Head of caudate nucleus (tissue), 42 donors: ENCODE measurements around the gene PKIB.
"Not testable (repeated sequence)": the region's sequence is repeated elsewhere in the genome, so short reads cannot be mapped to it uniquely, and the experiment has no call there.

Experiments used
- DNase-seq, 42 donors: peaks; one replicate each; pipeline versions ENCODE4 v3.0.0 to v3.0.0-alpha.2; 2020 to 2021; ENCODE audit warnings: mixed read lengths in 7 of 42
- intact Hi-C: fragments of 100-400 bp; cut with DNase I; formaldehyde crosslinking; loops from one replicate; pipeline ENCODE4 v1.15.0; 2022

PKIB gene

DNA sequence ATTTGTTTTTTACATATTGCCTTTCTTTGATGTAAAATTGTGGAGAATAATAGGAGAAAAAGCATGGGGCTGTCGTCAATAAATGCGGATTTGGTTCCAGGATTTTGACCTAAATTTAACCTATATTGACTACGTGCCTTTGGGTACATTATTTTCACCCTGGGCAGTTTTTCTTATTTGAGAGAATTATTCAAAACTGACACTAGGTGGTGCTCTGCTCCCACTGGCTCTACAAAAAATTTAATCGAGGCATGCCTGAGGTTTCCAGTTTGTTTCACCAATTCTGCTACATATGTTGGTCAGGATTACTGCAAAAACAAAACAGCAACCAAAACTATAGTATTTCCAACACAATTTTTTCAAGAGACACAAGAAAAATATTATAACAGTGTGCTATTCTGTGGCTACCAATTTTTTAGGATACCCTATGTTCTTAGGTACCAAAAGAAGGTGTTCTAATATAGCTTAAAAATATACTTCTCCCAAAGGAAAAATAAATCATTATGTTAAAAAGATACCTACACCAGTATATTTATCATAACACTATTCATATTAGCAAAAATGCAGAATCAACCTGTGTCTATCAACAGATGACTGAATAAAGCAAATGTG, 120.7 kb downstream of the PKIB start:
- peak in 18 of 42 donors; percentile 20 to 67 (median 36) for DNase-seq
- intact Hi-C loops = loop anchor here (5.0 to 10.0 kb wide), 2 partner anchors 106 to 584 kb away; no protein-coding TSS in a partner anchor

DNA sequence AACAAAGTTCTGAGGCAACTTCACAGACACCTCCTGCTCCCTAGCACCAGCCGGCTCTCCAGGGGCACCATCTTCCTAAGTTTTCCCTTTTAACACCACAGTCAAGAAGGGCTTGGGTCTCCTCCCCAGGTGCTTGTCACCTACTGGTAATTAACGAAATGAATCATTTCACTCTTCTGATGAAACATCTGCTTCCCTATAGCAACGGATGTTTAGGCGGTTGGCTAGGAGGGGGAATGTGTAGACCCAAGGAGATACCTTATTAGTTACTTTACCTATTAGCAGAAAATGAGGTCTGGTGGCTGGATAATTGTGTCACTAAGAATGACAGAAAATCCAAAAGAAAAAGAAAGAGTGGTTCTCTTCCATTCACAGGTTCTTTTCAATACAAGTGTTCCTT, 123.1 kb downstream of the PKIB start:
- no peak for DNase-seq
- intact Hi-C loops = loop anchor here (5.0 to 10.0 kb wide), 2 partner anchors 104 to 582 kb away; no protein-coding TSS in a partner anchor

DNA sequence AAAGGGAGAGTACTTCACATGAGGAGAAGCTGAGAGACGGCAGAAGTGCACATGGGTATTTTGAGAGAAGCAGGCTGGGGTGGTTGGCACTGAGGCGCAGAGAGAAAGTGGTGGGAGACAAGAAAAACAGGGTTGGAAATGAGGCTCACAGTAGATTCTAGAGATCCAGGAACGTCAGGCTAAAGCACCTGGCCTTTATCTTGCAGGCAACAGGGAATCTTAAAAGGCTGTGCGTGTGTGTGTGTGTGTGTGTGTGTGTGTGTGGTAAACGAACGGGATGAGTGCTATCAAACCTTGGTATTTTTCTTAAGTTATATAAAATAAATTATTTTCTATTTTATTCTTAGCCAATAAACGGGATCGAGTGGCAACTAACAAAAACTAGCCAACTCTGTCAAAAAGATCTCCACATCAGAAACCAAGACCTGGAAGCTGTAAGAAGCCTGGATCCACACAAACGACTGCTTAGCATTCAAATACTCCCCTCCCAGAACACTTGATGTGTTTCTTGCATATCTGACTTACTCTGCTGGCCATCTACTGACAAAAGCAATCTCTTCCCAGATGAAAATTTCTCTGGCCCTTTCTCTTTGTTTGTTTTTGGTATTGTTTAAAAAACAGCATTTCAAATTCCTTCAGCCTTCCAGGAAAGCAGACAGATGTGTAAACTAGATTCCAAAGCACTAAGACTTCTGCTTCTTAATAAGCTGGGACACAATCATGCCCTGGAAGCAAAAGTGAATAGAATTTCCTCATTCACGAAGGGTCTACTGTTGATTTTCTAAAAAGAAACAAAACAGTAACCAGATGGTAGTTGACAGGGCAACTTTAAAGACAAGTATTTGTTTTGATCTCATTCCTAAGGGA, 124.6 kb downstream of the PKIB start:
- no peak for DNase-seq
- intact Hi-C loops = loop anchor here (5.0 to 10.0 kb wide), 2 partner anchors 103 to 580 kb away; no protein-coding TSS in a partner anchor

DNA sequence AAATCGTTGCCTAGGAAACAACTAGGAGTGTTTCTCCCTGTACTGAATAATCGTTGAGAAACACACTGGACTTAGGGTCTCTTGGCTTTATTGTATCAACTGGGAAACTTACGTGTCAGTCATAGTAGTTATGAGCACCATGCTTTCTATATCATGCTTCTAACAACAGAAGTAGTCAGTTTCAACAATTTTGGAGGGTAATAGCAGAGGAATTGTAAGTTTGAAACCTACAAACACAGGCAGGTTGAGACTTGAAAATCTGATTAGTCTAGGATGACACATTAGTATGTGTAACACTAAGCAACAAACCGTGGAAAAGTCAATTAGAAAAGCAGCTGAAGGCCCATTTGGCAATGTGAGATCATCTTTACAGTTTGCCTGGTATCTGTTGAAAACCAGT, 125.4 kb downstream of the PKIB start:
- no peak for DNase-seq
- intact Hi-C loops = loop anchor here (10.0 kb wide), 1 partner anchor 579 kb away; no protein-coding TSS in a partner anchor

DNA sequence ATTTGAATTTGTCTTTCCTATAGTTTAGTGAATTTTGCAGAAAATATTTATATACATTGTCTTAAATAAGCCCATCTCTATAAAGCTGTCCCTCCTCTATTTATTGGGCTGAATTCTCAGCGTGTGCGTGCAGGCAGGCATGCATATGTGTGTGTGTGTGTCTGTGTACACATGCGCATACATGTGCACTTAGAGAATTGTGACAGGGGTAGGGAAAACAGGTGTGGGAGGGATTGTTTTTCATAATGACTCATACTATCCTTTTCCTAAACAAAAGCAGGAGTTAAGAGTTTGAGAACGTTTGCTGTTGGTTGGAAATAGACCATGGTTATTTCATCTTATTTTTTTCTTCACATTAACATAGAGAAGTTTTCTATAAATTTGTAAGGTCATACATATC, 126.0 kb downstream of the PKIB start:
- intact Hi-C loops = loop anchor here (10.0 kb wide), 1 partner anchor 579 kb away; no protein-coding TSS in a partner anchor
- DNase-seq = no peak

DNA sequence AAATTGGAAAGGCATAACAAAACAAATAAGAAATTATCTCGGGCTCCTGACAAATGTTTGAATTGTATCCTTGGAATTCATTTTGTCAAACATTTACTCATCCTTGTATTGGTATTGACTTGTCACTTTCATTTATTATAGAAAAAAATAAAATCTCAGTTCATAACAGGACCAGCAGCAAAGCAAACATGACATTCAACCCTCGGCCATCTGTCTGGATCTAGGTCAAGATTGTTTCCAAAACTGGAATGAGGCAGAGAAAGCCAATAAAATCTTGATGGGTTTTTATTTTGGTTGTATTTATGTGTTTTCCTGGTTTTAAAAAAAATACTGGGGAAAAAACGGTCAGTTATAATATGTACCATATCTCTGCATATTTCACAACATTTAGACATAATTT, 126.4 kb downstream of the PKIB start:
- intact Hi-C loops = loop anchor here (10.0 kb wide), 1 partner anchor 578 kb away; no protein-coding TSS in a partner anchor
- DNase-seq = no peak

DNA sequence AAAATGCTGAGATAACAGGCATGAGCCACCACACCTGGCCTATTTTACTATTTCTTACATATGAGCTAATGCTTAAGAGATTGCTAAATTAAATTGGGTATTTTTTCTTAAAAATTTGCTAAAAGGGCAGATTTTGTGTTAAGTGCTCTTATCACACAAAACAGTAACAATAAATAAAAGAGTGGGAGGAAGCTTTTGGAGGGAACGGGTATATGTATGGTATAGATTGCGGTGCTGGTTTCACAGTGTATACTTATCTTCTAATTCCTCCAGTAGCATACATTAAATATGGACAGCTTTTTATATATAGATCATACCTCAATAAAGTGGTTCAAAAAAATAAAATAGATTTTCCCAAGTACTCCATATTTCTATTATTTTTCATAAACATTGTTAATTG, 129.9 kb downstream of the PKIB start:
- no peak for DNase-seq
- intact Hi-C loops = no loop called here

DNA sequence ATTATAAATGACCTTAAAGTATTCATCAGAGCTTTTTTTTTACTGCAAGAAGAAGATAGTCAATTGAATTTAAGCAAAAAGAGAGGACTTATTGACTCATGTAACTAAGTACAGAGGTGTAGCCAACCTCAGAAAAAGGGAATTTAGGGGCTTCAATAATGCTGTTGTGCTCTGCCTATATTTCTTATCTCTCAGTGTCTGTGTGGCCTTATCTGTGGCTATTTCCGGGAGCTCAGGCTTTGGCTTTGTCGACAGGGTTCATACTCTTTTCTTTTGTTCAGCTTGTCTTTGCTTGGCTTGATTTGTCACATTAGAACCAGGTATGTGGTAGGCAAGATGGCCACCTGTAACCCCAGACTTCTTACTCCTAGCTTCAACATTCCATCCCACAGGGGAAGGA, 130.7 kb downstream of the PKIB start:
- no peak for DNase-seq
- intact Hi-C loops = no loop called here

DNA sequence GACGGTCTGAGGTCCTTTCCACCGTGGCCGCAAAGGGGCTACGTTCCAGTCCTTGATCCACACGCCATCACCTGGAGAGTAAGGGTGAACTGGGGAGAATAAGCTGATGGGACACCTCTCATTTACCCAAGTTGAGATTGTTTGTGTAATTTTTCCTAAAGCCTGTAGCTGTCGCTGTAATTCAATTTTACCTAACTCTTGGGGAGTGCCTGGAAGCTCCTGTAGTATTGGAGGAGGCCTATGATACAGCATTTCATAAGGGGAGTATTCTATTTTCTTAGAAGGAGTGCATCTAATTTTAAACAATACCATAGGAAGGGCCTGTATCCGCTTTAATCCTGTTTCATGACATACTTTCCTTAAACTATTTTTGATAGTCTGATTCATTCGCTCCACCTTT, 134.0 kb downstream of the PKIB start:
- DNase-seq, intact Hi-C loops: not testable (repeated sequence)

DNA sequence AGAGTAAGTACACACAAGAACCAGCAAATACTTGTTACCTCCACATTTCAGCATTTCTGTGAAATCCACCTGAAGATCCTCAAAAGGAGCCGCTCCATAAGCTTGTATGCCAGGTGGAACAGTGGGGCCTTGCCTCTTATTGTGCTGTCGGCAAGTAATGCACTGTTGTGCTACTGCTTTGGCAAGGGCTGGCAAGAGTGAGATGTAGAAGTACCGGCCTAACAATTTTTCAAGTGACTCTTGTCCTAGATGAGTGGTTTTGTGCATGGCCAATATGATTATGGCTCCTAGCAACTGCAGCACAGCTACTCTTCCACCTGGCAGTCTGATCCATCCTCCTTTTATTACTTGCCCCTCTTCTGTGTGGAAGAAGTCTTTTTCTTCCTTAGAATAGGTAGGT, 134.7 kb downstream of the PKIB start:
- DNase-seq, intact Hi-C loops: not testable (repeated sequence)

DNA sequence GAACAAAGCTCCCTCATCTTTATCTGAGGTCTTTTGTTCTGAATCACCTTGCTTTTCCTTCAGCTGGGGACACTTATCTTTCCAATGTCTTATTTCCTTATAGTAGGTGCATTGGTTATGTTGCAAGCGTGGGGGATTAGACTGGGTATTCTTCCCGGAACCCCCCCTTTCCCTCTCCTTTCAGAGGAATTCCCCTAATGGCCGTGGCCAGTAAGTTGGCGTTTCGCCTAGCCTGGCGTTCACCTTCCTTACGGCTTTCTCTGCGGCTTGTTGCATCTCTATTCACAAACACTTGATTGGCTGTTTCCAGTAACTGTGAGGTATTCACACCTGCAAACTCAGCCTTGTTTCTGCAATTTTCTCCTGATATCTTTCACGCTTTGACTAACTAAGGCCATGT, 136.5 kb downstream of the PKIB start:
- no peak for DNase-seq
- intact Hi-C loops = no loop called here

DNA sequence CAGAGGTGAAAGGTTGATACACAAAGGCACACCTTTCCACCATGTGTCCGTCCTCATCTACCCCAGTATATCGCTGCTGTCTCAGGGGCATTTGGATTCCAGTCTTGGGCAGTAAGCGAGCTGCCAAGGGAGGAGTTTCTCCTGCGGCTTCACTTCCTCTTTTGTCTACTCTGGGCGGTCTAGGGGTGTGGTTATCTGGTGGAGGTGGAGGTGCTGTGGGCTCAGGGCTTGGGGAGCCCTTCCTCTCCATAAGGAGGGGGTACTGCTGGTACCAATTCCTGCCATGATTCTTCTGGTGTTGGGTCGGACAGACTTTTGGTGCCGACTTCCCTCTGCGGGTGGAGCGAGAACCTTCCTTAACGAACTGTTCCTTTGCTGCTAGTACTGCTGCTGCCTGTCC, 137.4 kb downstream of the PKIB start:
- intact Hi-C loops = no loop called here

DNA sequence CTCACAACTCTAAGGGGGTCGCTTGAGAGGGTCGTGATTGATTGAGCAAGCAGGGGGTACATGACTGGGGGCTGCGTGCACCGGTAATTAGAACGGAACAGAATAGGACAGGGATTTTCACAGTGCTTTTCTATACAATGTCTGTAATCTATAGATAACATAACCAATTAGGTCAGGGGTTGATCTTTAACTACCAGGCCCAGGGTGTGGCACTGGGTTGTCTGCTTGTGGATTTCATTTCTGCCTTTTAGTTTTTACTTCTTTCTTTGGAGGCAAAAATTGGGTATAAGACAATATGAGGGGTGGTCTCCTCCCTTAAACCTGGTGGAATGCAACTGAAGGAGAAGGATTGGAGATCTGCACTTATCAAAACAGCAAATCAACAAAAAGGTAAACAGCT, 138.7 kb downstream of the PKIB start:
- DNase-seq, intact Hi-C loops: not testable (repeated sequence)

More for the DNA sequence above, 137.4 kb downstream of the PKIB start:
- DNase-seq = no peak

DNA sequence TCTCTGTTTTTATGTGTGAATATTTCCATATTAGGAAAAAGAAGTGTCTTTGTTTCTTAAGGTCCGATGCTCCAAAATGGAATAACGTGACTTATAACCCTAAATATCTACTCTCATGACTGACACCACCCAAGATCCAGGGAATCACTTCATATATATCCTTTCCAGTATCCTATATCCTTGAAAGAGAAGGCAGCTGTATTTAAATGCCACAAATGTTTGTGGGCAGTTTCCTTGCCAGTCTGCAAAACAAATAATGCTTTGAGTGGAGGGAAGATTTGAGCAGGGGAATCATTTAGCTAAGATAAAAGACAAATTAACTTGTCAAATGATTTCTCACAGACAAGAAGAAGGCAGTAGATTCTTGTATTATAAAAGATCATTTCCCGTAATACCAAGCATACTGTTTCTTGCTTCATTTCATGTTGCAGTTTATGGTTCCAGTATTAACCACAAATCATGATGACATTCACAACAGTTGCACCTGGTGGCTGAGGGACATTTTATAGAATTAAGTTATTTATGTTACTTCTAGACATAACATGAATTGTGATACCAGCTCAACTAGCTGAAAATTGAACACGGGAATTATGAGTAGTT, 139.3 kb downstream of the PKIB start:
- intact Hi-C loops = no loop called here
- no peak for DNase-seq

DNA sequence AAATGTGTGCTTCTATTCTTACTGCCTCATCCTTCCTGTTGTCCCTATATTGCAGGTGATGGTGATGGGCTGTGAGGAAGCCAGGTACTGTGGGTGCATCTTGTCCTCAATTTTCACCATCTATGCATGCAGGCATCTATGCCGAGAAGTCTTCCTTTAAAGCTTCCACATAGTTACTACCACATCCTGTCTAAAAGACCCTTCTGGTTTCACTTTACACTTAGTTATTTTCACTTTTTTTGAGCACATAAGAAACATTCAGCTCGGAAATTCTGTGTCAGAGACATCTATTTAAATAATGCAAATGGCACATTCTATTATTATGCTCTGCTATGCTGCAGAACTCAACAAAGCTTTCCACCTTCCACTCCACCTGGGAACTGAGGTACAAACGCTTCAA, 141.1 kb downstream of the PKIB start:
- intact Hi-C loops = no loop called here
- DNase-seq = no peak

DNA sequence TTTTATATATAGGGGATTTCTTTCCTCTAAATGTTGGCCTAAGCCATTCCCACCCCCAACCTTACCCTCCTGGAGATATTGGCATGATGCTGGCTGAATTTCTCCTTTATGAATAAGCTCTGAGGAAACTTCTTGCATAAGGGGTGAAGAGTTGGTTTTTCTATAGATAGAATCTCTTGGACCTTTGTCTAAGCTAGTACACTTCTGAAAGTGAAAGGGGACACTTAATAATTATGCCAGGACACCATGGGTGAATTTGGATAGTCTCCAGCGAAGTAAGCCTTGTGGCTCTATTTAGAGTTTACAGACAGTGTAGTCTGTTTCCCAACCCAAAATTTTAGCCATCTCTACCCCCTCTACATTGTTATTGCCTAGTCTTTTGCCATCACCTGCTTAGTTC, 142.3 kb downstream of the PKIB start:
- no peak for DNase-seq
- intact Hi-C loops = no loop called here

DNA sequence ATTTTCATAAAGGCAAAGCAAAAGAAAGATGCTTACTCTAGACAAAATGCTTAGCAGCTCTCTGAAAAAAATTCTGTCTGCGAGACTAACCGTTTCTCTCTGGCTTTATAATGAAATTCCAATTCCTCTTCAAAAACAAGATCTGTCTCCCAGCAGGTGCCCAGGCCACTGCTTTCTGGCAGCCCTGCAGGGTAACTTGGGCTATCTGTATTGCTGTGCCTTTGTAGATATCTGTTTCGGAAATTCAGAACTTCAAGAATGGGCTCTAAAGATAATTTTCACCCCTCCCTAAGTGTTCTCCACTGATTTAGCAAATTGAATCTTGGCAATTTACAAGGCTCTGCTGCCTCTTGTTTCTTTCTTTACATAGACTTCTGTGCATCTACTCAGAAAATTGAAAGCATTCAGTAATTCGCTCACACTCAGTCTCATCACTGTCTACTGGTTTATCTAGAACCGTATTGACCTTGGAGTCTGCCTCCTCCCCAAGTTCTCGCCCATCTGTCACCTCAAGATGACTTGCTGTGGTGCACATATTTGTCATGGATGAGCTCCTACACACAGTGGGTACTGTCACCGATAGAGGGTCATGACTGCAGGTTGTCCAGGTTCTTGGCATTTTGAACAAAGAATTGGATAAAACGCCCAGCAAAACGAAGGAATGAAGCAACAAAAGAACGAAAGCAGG, 142.9 kb downstream of the PKIB start:
- peak in 1 of 42 donors; percentile 25 for DNase-seq
- intact Hi-C loops = no loop called here

DNA sequence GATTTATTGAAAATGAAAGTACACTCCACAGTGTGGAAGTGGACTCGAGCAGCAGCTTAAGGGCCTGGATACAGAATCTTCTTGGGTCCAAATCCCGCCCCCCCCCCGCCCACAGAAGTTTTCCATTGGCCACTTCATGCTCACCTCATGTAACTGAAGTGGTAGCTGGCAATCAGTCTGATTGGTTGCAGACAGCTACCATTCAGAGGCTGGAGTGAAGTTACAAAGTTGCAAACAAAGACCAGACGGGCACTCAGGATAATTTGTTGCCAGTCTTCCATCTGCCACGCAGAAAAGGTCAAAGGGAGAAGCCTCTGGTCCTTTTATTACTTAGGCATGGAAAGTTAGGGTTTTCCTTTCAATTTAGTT, 143.5 kb downstream of the PKIB start:
- peak in 1 of 42 donors; percentile 45 for DNase-seq
- intact Hi-C loops = no loop called here

DNA sequence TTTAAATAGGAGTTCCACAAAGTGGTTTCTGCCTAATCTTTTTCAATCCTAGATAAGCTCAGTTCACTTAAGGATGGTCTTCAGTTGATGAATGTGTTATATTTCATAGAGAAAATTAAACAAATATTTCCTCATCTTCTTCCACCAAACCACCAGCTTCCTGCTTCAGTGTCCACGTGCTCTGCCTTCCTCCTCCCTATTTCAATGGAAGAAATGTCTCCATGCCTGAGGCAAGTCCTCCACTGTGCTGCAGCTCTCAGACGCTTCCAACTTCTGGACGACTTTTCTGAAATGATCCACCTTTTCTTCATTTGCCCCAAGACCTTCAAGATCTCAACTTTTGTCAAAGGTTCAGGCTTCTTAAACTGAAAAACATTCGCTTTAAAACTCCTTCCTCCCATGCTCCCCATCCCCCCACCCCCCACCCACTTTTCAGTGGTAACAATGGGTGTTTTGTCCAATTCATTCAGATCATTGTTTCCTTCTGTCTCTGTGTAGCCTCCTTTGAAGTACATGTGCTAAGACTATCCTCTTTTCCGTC, 144.1 kb downstream of the PKIB start:
- intact Hi-C loops = no loop called here
- peak in 1 of 42 donors; percentile 31 for DNase-seq
